T-helper 2 cell treated with Interferon-gamma antibody and Interleukin-4, amounts not matched to agents 5 μg/mL and 100 μg/mL, for 36 hours (primary cell): ENCODE data around the gene C19orf73.
"Not testable (repeated sequence)": the region's sequence is repeated elsewhere in the genome, so short reads cannot be mapped to it uniquely, and the experiment has no call there.

Experiments
- DNase-seq: peaks from one replicate; pipeline ENCODE4 v3.0.0; 2021; ENCODE audit warnings: low spot score
- H3K27ac Mint-ChIP-seq: one replicate; pipeline ENCODE4 v1.8.0; 2021; ENCODE audit warnings: mild to moderate bottlenecking, mixed read lengths
- H3K27me3 Mint-ChIP-seq: one replicate; pipeline ENCODE4 v1.8.0; 2021; ENCODE audit warnings: low read depth, mixed read lengths
- H3K36me3 Mint-ChIP-seq: one replicate; pipeline ENCODE4 v1.8.0; 2021; ENCODE audit warnings: low read depth, mixed read lengths
- H3K4me1 Mint-ChIP-seq: one replicate; pipeline ENCODE4 v1.8.0; 2021; ENCODE audit warnings: low read depth, mixed read lengths
- H3K4me3 Mint-ChIP-seq: one replicate; pipeline ENCODE4 v1.8.0; 2022; ENCODE audit warnings: mild to moderate bottlenecking, moderate library complexity, mixed read lengths
- H3K9me3 Mint-ChIP-seq: one replicate; pipeline ENCODE4 v1.8.0; 2021; ENCODE audit warnings: mixed read lengths

The C19orf73 gene

DNA sequence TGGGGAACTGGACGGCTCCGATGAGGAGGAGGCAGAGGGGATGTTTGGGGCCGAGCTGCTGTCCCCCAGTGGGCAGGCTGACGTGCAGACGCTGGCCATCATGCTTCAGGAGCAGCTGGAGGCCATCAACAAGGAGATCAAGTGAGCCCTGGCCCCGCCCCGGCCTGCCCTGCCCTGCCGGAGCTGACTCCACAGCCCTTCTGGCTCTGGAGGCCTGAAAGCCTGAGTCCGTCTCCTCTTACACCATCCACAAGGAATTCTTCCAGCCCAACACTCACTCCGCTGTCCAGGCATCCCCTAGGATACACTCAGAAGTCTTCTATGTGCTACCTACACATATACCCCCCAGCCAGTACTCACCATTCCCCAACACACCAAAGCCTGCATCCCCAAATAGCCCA lies 17.8 kb upstream of the C19orf73 start:
- DNase-seq: no peak
- no peak overlapping the region for H3K27ac Mint-ChIP-seq
- H3K36me3 Mint-ChIP-seq: no peaks in the 10 kb centered on the region
- H3K9me3 Mint-ChIP-seq: no peaks in the 10 kb centered on the region
- H3K4me3 Mint-ChIP-seq: no peak overlapping the region
- peaks cover 9% of the 10 kb centered on the region for H3K4me1 Mint-ChIP-seq
- no peaks in the 10 kb centered on the region for H3K27me3 Mint-ChIP-seq

DNA sequence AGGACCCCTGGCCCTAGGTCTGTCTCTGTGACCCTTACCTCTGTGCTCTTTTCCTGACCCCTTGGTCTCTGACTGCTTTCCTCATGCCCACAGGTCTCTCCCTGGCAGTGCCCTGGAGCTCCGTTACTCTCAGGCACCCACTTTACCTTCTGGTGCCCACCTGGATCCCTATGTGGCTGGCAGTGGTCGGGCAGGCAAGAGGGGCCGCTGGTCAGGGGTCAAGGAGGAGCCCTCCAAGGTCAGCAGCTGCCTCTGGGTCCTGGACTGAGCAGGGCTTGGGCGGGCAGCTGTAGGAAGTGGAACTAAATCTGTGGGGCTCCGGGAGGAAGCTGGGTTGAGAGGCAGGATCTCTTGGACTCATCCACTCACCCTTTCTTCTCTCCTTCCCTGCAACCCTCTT lies 16.7 kb upstream of the C19orf73 start:
- no peak for DNase-seq
- Mint-ChIP-seq H3K9me3 (no peaks in the 10 kb centered on the region), H3K36me3 (no peaks in the 10 kb centered on the region), H3K27me3 (no peaks in the 10 kb centered on the region), H3K4me3 (no peak overlapping the region), H3K27ac (no peak overlapping the region), H3K4me1 (peaks cover 9% of the 10 kb centered on the region)

DNA sequence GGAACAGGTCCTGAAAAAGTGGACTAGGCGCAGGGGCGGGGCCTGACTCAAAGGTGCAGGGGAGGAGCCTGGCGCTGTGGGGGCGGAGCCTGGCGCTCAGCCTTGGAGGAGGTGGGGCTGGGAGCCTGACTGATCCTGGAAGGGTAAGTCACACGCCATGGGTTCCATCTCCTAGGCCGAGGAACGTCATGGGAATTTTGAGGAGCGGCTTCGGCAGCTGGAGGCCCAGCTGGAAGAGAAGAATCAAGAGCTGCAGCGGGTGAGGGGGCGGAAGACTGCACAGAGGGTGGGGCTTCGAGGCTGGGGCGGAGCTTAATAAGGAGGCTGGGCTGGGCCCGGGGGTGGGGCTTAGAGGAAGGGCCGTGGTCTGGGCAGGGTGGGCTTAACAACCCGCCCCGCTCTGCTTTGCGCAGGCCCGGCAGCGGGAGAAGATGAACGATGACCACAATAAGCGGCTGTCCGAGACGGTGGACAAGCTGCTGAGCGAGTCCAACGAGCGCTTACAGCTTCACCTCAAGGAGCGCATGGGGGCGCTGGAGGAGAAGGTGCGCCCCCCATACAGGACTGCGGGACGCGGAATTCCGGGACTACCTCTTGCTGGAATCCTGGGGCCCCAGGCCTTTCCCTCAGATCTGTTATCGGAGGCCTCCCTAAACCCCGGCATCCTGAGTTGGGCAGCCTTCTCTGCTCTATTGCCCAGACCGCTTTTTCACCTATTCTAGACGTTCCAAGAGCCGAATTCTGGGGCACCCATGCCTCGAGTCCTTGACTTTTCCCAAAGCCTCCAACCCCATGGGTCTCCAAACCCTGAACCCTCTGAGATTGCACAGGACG lies 14.9 kb upstream of the C19orf73 start:
- H3K4me1 Mint-ChIP-seq: peaks cover 13% of the 10 kb centered on the region
- peak overlapping the region; percentile 85 for H3K4me3 Mint-ChIP-seq
- H3K27me3 Mint-ChIP-seq: no peaks in the 10 kb centered on the region
- peak overlapping the region; percentile 60 for H3K27ac Mint-ChIP-seq
- DNase-seq: peak; percentile 36
- H3K36me3 Mint-ChIP-seq: no peaks in the 10 kb centered on the region
- H3K9me3 Mint-ChIP-seq: no peaks in the 10 kb centered on the region

DNA sequence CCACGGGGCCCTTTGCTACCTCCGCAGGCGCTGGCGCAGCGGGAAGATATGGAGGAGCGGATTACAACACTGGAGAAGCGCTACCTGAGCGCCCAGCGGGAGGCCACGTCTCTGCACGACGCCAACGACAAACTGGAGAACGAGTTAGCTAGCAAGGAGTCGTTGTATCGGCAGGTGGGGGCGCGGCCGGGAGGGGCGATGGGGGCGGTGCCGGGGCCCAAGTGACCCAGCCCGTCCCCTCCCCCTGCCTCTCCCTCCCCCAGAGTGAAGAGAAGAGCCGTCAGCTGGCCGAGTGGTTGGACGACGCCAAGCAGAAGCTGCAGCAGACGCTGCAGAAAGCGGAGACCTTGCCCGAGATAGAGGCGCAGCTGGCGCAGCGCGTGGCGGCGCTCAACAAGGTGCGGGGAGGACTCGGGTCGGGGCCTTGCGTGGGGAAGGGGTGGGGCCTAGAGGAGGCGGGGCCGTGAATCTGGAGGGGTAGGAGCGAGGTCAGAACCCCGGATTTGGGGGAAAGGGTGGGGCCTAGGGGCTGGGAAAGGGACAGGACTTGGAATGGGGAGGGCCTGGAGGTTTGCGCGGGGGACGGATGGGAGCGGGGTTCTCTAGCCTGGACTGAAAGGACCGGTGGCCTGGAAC lies 14.1 kb upstream of the C19orf73 start:
- DNase-seq: no peak
- Mint-ChIP-seq H3K9me3 (no peaks in the 10 kb centered on the region), H3K36me3 (no peaks in the 10 kb centered on the region), H3K27me3 (no peaks in the 10 kb centered on the region), H3K4me3 (peak overlapping the region; percentile 85), H3K27ac (no peak overlapping the region), H3K4me1 (peaks cover 19% of the 10 kb centered on the region)

DNA sequence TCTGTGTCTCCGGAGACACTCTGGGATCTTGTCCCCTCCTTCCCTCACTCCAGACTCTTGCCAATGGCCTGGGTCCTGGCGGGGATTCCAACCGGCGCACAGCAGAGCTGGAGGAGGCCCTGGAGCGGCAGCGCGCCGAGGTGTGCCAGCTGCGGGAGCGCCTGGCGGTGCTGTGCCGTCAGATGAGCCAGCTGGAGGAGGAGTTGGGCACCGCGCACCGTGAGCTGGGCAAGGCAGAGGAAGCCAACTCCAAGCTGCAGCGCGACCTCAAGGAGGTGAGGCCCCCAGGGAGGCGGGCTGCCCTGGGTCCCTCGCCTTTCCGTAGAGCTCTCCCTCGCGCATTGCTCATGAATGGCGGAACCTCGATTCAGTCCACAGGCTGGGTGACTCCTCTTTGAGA lies 11.4 kb upstream of the C19orf73 start:
- DNase-seq: no peak
- Mint-ChIP-seq H3K4me3 (no peak overlapping the region), H3K9me3 (no peaks in the 10 kb centered on the region), H3K36me3 (no peaks in the 10 kb centered on the region), H3K27me3 (no peaks in the 10 kb centered on the region), H3K4me1 (peaks cover 19% of the 10 kb centered on the region), H3K27ac (no peak overlapping the region)

DNA sequence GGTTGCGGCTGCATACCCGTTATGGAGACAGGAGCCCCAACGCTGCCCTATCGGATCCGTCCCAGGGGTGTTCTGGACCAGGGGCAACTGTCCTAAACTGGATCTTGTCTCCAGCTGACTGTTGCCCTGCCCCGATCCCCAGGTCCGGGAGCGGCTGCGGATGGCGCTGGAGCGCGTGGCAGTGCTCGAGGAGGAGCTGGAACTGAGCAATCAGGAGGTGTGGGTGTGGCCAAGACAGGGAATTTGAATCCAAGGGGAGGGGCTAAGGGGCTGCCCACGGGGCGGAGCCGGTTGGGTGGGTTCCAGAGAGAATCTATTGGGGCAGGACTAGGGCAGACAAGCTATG lies 10.3 kb upstream of the C19orf73 start:
- Mint-ChIP-seq H3K4me1 (peaks cover 19% of the 10 kb centered on the region), H3K4me3 (peak overlapping the region; percentile 36), H3K9me3 (no peaks in the 10 kb centered on the region), H3K36me3 (no peaks in the 10 kb centered on the region), H3K27me3 (peaks cover 2% of the 10 kb centered on the region), H3K27ac (no peak overlapping the region)
- DNase-seq: no peak

DNA sequence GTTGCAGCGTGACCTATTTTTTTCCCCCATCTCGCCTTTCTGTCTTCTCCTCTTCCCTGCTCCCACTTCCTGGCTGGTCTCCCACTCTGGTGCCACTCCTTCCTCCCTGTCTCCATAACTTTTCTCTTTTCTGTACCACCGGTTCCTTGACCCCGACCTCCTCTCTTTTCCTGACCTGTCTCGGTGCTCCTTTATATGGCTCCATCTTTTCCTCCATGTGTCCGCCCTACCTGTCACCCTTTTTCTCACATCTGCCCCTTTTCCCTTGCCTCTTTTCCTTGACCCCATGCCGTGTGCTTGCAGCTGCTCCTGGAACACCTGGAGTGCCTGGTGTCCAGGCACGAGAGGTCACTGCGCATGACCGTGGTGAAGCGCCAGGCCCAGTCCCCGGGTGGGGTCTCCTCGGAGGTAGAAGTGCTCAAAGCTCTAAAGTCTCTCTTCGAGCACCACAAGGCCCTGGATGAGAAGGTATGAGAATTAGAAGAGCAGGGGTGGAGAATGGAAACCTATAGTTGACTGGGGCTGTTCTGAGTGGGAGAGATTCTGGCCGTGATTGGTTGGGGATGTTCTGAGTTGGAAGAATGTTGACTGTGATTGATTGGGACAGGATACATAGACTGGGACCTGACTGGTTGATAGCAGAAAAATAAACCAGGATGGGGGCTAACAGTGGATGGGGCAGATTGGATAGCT lies 9.7 kb upstream of the C19orf73 start:
- no peaks in the 10 kb centered on the region for H3K36me3 Mint-ChIP-seq
- H3K9me3 Mint-ChIP-seq: no peaks in the 10 kb centered on the region
- H3K4me3 Mint-ChIP-seq: peak overlapping the region; percentile 97
- H3K27me3 Mint-ChIP-seq: peaks cover 4% of the 10 kb centered on the region
- peak overlapping the region; percentile 58 for H3K27ac Mint-ChIP-seq
- H3K4me1 Mint-ChIP-seq: peaks cover 17% of the 10 kb centered on the region
- no peak for DNase-seq

DNA sequence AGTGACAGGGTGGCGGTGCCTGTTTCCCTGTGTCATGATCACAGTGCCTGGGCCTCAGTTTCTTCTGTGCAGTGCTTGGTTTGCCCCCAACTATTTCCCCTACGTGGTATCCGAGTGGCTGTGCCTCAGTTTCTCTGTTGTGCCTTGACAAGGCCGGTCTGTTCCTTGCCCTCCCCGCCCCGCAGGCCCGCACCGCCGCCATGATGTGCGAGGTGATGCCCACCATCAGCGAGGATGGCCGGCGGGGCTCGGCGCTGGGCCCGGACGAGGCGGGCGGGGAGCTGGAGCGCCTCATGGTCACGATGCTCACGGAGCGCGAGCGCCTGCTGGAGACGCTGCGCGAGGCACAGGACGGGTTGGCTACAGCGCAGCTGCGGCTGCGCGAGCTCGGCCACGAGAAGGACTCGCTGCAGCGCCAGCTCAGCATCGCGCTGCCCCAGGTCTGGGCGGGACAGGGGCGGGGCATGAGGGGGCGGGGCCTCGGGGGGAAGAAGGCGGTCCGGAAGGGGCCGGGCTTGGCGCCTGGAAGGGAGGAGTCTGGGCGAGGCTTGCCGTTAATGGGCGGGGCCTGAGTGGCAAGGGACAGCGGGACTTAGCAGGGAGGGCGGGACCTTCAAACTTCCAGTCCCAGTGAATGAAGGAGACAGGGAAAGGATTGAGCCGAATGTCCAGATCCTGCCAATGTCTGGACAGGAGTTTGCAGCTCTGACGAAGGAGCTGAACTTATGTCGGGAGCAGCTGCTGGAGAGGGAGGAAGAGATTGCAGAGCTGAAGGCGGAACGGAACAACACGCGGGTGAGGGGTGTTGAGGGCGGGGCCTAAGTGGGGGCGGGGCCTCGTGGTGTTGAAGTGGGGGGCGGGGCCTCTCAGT lies 9.0 kb upstream of the C19orf73 start:
- Mint-ChIP-seq H3K27ac (peak overlapping the region; percentile 93), H3K27me3 (peaks cover 9% of the 10 kb centered on the region), H3K9me3 (no peaks in the 10 kb centered on the region), H3K4me1 (peaks cover 14% of the 10 kb centered on the region), H3K36me3 (no peaks in the 10 kb centered on the region), H3K4me3 (peak overlapping the region; percentile 97)
- DNase-seq: peak; percentile 89

DNA sequence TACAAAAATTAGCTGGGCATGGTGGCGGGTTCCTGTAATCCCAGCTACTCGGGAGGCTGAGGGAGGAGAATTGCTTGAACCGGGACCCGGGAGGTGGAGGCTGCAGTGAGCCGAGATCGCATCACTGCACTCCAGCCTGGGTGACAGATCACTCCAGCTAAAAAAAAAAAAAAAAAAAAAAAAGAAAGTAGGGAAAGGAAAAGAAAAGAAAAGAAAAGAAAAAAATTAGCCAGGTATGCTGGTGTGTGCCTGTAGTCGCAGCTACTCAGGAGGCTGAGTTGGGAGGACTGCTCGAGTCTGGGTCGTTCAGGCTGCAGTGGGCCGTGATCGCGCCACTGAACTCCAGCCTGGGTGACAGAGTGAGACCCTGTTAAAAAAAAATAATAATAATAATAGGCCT lies 8.3 kb upstream of the C19orf73 start:
- H3K27me3 Mint-ChIP-seq: peaks cover 12% of the 10 kb centered on the region
- peaks cover 13% of the 10 kb centered on the region for H3K4me1 Mint-ChIP-seq
- not testable (repeated sequence) for H3K36me3 Mint-ChIP-seq, H3K9me3 Mint-ChIP-seq, DNase-seq, H3K27ac Mint-ChIP-seq, H3K4me3 Mint-ChIP-seq

DNA sequence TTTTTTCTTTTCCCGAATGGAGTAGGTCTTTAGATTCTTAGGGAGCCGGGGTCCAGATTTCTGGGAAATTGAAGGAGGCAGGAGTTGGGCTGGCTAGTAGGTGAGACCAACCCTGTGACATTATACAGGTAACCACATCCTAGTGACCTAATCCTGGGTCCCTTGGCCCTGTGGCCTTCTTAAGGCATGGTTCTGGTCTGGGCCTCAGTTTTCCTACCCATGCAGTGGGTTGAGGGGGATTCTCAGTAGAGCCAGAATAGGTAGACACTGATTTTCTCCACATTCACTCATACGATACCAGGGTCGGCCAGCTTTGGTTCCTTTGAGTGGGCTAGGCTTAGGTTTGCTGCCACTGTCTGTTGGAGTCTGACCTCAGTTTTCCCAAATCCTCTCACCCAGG lies 7.6 kb upstream of the C19orf73 start:
- peaks cover 14% of the 10 kb centered on the region for H3K27me3 Mint-ChIP-seq
- no peak overlapping the region for H3K4me3 Mint-ChIP-seq
- no peaks in the 10 kb centered on the region for H3K36me3 Mint-ChIP-seq
- H3K4me1 Mint-ChIP-seq: peaks cover 13% of the 10 kb centered on the region
- no peaks in the 10 kb centered on the region for H3K9me3 Mint-ChIP-seq
- no peak overlapping the region for H3K27ac Mint-ChIP-seq
- DNase-seq: no peak

DNA sequence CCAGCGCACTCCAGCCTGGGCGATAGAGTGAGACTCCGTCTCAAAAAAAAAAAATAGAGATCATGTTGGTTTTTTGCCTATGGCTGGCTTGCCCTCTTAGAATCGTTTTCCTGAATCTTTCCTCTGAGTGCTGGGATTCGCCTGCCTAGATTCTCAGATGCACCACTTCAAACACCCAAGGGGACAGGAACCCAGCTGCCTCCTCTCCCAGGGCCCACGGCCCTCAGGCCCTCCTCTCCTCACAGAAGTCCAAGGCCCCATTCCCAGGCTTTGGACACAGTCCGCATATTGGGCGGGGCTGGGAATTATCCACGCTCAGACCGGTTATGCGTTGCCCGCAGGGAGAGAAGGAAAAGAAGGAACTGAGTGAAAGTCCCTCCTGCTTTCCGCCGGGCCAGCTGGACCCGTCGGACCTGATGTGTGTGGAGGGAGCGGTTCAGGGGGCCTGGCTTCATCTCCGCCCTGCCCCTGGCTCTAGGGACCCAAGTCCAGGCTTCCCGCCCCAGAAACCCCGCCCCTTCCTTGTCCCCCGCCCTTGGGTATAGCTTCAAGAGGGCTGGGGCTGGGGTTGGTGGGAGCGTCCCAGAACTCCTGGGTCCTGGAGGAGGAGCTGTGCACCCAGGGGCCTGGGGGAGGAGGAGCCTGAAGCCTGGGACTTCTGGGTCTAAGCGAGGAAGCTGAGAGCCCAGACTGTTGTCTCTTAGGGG lies 6.2 kb upstream of the C19orf73 start:
- H3K9me3 Mint-ChIP-seq: no peaks in the 10 kb centered on the region
- H3K27ac Mint-ChIP-seq: no peak overlapping the region
- H3K4me3 Mint-ChIP-seq: no peak overlapping the region
- H3K27me3 Mint-ChIP-seq: peaks cover 23% of the 10 kb centered on the region
- no peak for DNase-seq
- H3K36me3 Mint-ChIP-seq: peaks cover 2% of the 10 kb centered on the region
- H3K4me1 Mint-ChIP-seq: peaks cover 19% of the 10 kb centered on the region

DNA sequence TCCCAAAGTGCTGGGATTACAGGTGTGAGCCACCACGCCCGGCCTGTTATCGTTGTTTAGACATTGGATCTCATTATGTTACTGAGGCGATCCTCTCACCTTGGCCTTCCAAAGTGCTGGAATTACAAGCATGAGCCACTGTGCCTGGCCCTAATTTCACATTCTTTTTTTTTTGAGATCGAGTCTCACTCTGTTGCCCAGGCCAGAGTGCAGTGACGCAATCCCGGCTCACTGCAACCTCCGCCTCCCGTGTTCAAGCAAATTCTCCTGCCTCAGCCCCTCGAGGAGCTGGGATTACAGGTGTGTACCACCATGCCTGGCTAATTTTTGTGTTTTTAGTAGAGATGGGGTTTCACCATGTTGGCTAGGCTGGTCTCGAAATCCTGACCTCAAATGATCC lies 4.3 kb upstream of the C19orf73 start:
- not testable (repeated sequence) for H3K36me3 Mint-ChIP-seq, H3K27ac Mint-ChIP-seq, H3K4me3 Mint-ChIP-seq, H3K9me3 Mint-ChIP-seq, DNase-seq
- Mint-ChIP-seq H3K4me1 (peaks cover 13% of the 10 kb centered on the region), H3K27me3 (peaks cover 27% of the 10 kb centered on the region)

DNA sequence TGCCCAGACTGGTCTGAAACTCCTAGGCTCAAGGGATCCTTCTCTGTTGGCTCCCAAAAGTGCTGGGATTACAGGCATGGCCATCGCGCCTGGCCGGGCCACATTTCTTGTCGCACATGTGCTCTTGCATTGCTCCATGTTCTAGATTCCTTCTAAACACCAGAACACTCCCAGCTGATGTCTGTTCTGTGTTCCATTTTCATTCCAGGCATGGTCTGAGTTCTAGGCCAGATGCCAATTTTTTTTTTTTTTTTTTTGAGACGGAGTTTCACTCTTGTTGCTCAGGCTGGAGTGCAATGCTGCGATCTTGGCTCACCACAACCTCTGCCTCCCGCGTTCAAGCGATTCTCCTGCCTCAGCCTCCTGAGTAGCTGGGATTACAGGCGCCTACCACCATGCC lies 2.9 kb upstream of the C19orf73 start:
- H3K27ac Mint-ChIP-seq, H3K36me3 Mint-ChIP-seq, H3K9me3 Mint-ChIP-seq, H3K4me3 Mint-ChIP-seq, DNase-seq: not testable (repeated sequence)
- Mint-ChIP-seq H3K4me1 (peaks cover 18% of the 10 kb centered on the region), H3K27me3 (peaks cover 27% of the 10 kb centered on the region)
